ENCODE results near the gene GXYLT1.

DNA sequence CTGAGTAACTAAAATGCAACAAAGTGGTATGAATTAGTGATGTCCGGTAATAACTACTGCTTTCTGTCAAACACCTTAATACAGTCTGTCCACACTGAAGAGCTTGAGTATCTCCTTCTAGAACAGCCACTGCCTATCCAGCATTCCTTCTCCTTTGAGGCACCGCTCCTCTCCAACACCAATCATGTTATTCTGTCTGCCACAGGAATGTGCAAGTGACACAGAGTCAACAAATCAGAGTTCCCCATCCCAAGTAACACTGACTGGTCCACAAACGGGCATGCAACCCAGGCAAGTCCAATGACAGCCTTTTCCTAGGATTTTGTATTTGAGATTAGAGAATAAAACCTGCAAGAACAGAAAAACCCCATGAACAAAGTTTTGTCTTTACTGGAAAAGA lies 3.8 kb downstream of the GXYLT1 start:
- TF ChIP-seq, protein P1, sequence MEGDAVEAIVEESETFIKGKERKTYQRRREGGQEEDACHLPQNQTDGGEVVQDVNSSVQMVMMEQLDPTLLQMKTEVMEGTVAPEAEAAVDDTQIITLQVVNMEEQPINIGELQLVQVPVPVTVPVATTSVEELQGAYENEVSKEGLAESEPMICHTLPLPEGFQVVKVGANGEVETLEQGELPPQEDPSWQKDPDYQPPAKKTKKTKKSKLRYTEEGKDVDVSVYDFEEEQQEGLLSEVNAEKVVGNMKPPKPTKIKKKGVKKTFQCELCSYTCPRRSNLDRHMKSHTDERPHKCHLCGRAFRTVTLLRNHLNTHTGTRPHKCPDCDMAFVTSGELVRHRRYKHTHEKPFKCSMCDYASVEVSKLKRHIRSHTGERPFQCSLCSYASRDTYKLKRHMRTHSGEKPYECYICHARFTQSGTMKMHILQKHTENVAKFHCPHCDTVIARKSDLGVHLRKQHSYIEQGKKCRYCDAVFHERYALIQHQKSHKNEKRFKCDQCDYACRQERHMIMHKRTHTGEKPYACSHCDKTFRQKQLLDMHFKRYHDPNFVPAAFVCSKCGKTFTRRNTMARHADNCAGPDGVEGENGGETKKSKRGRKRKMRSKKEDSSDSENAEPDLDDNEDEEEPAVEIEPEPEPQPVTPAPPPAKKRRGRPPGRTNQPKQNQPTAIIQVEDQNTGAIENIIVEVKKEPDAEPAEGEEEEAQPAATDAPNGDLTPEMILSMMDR (IDR thresholded peaks at IDR 0.05; ENCODE audit: poor library complexity), result no peak
- no peak for TF ChIP-seq EZH2 (IDR thresholded peaks at IDR 0.05; ENCODE audit: borderline replicate concordance)
- no peak for TF ChIP-seq EZH2phosphoT487 (IDR thresholded peaks at IDR 0.05; ENCODE audit: low read depth, severe bottlenecking, unreplicated experiment)
